K562 (cell line): Measurements from ENCODE around the gene MYO6. TPM values are rescaled to one million over a fixed set of nuclear protein-coding genes. Genes with fewer than 3 reads are reported as not detected.

ENCODE experiments used
- ATAC-seq: fragments of 200-7000 bp; cut with Tn5 transposase; 3 replicates; pipeline ENCODE4 v1.9.1; 2020; ENCODE audit warnings: moderate library complexity
- BruUV-seq: library from RNA; stranded (reverse); fragments of 400-500 nt; replicated peaks from 2 replicates; lab custom pipeline; 2021; lab: Mats Ljungman, UMichigan
- CTCF ChIA-PET: fragments of 300-600 bp; formaldehyde crosslinking; extraction: SDS; loops from one replicate; lab custom pipeline; 2021; ENCODE audit warnings: low intra/inter-chr PET ratio; lab: Yijun Ruan, JAX
- POLR2A ChIA-PET: fragments of 300-600, 350-650 bp; sonication (Branson Sonifier 250); formaldehyde crosslinking; extraction: SDS; loops from one replicate; lab custom pipeline; 2021; ENCODE audit warnings: antibody characterized with exemption, inconsistent platforms; lab: Yijun Ruan, JAX
- DNase-seq, 4 experiments: peaks; one replicate each; pipeline versions ENCODE4 v3.0.0 to v3.0.0-alpha.2; 2011 to 2018; ENCODE audit warnings: low spot score in 3 of 4, mixed read lengths in 3 of 4; ENCODE audit errors: extremely low read depth in 1 of 4
- FAIRE-seq: peaks from 2 replicates; lab custom pipeline; 2011; peaks lifted over from hg19 to GRCh38; lab: Jason Lieb, UNC
- H2AFZ ChIP-seq: 2 replicates; pipeline ENCODE4 v1.6.0; 2011; ENCODE audit warnings: low read depth, low read length, control low read depth, inconsistent platforms
- H3K27ac ChIP-seq: fragments of 200-600 bp; 3 replicates; pipeline ENCODE4 v1.8.0; 2011; ENCODE audit warnings: low read depth, mild to moderate bottlenecking, control low read depth, inconsistent platforms, low read length, moderate library complexity, mixed read lengths; ENCODE audit errors: extremely low read depth
- H3K27me3 ChIP-seq, 2 experiments: fragments of 300-600 bp in 1 of 2; 2 replicates in 1 of 2; 3 replicates in 1 of 2; pipeline versions ENCODE4 v1.6.0 to v1.8.0; 2011; ENCODE audit warnings: inconsistent platforms in 2 of 2, low read length in 2 of 2, mild to moderate bottlenecking in 1 of 2, mixed read lengths in 1 of 2, moderate library complexity in 1 of 2; ENCODE audit not compliant: control insufficient read depth in 2 of 2, insufficient read depth in 2 of 2
- H3K36me3 ChIP-seq: fragments of 300-600 bp; 3 replicates; pipeline ENCODE4 v1.8.0; 2011; ENCODE audit warnings: mild to moderate bottlenecking, low read length, inconsistent platforms; ENCODE audit not compliant: control insufficient read depth, insufficient read depth
- H3K4me1 ChIP-seq, 2 experiments: fragments of 200-600 bp in 1 of 2; replicated peaks in 1 of 2; 2 replicates in 1 of 2; 3 replicates in 1 of 2; pipeline versions ENCODE4 v1.5.1 to v1.8.0; 2011; ENCODE audit warnings: inconsistent platforms in 2 of 2, low read length in 2 of 2, mild to moderate bottlenecking in 1 of 2, mixed read lengths in 1 of 2, moderate library complexity in 1 of 2; ENCODE audit not compliant: control insufficient read depth in 2 of 2, insufficient read depth in 2 of 2
- H3K4me2 ChIP-seq: 2 replicates; pipeline ENCODE4 v1.6.1; 2011; ENCODE audit warnings: low read length, control low read depth, inconsistent platforms, mixed read lengths; ENCODE audit not compliant: insufficient read depth
- H3K4me3 ChIP-seq: fragments of 200-600 bp; sonication (generic), shearing (Covaris generic); 2 replicates; pipeline ENCODE4 v1.5.1; 2016; ENCODE audit warnings: control low read depth, inconsistent platforms
- H3K79me2 ChIP-seq: fragments of 200-600 bp; 3 replicates; pipeline ENCODE4 v1.8.0; 2011; ENCODE audit warnings: low read length, inconsistent platforms; ENCODE audit not compliant: control insufficient read depth, insufficient read depth
- H3K9ac ChIP-seq, 2 experiments: 2 replicates each; pipeline versions ENCODE4 v1.6.0 to v1.6.1; 2011; ENCODE audit warnings: low read depth in 2 of 2, low read length in 2 of 2, control low read depth in 1 of 2, inconsistent platforms in 1 of 2, mild to moderate bottlenecking in 1 of 2, mixed read lengths in 1 of 2; ENCODE audit not compliant: insufficient read depth in 1 of 2
- H3K9me1 ChIP-seq: one replicate; pipeline ENCODE4 v1.6.0; 2011; ENCODE audit warnings: inconsistent platforms, mild to moderate bottlenecking, low read length, moderate library complexity; ENCODE audit not compliant: control insufficient read depth, insufficient read depth
- H3K9me3 ChIP-seq: replicated peaks from 2 replicates; pipeline ENCODE4 v1.5.1; 2011; ENCODE audit warnings: low read depth, low read length, inconsistent platforms; ENCODE audit not compliant: control insufficient read depth, insufficient read depth
- H4K20me1 ChIP-seq: replicated peaks from 2 replicates; pipeline ENCODE4 v1.6.1; 2011; ENCODE audit warnings: low read length, inconsistent platforms, mixed read lengths; ENCODE audit not compliant: control insufficient read depth, insufficient read depth
- RBM25 ChIP-seq: fragments of 200-400 bp; formaldehyde crosslinking; IDR thresholded peaks from 2 replicates; pipeline ENCODE4 v1.6.1; 2018; ENCODE audit warnings: low read length, low read depth, moderate library complexity; ENCODE audit not compliant: severe bottlenecking
- SMARCC2 ChIP-seq: fragments of 450-650 bp; IDR thresholded peaks from 2 replicates; pipeline ENCODE4 v1.6.1; 2017; ENCODE audit warnings: antibody characterized with exemption, moderate library complexity, mild to moderate bottlenecking, low read depth
- ZNF146 ChIP-seq: IDR thresholded peaks from one replicate; pipeline ENCODE4 v1.6.1; 2018; ENCODE audit warnings: missing compliant biosample characterization; ENCODE audit not compliant: unreplicated experiment
- ZNF408 ChIP-seq: fragments of 250-450 bp; sonication (Bioruptor Pico); IDR thresholded peaks from 2 replicates; pipeline ENCODE4 v1.4.0; 2020; ENCODE audit warnings: low read depth, mild to moderate bottlenecking, moderate library complexity
- ZNF592 ChIP-seq: fragments of 450-650 bp; IDR thresholded peaks from 2 replicates; pipeline ENCODE4 v1.6.1; 2017; ENCODE audit warnings: antibody characterized with exemption, mild to moderate bottlenecking
- WGBS: fragments of 100-300 bp; shearing (Covaris generic); methylation state at CpG from one replicate; pipeline ENCODE4 v1.1.6; 2016; ENCODE audit warnings: low coverage, mixed read lengths; ENCODE audit not compliant: insufficient coverage; ENCODE audit errors: missing lambda C conversion rate; 5-methylcytosine and 5-hydroxymethylcytosine counted together
- in situ Hi-C: fragments of 300-500 bp; cut with MboI; formaldehyde crosslinking; loops from 4 replicates; pipeline ENCODE4 v1.15.0; 2018; ENCODE audit warnings: inconsistent platforms, mixed read lengths
- intact Hi-C: fragments of 100-400 bp; cut with micrococcal nuclease; formaldehyde crosslinking; loops from 2 replicates; pipeline ENCODE4 v1.14.2; 2022
- polyA plus RNA-seq, 8 experiments: library from polyadenylated mRNA; depleted of rRNA in 4 of 8; stranded (reverse) in 5 of 8; unstranded in 3 of 8; fragments of >200 nt; fragmentation: Nextera tagmentation in 2 of 8; fragmentation: Illumina TruSeq in 1 of 8; extraction: Ambion mirVana in 2 of 8; extraction: Trizol in 1 of 8; gene quantifications; 2 replicates each; pipeline versions ENCODE4 v1.2.1 to v1.2.3, GENCODE V29; 2011 to 2014; ENCODE audit warnings: inconsistent platforms in 1 of 8, missing spikeins in 1 of 8
- total RNA-seq, 7 experiments: library from RNA; depleted of rRNA in 6 of 7; stranded (reverse); fragments of >200 nt in 6 of 7; fragmentation: Illumina TruSeq in 2 of 7; extraction: Trizol in 2 of 7; gene quantifications; 2 replicates each; pipeline versions ENCODE4 v1.2.1 to v1.2.3, GENCODE V29; 2011 to 2021; ENCODE audit warnings: low replicate concordance in 1 of 7
- TF ChIP-seq, protein P1 (sequence below): sonication (generic); formaldehyde crosslinking; IDR thresholded peaks from 2 replicates; pipeline ENCODE4 v1.4.0; 2020; ENCODE audit warnings: mild to moderate bottlenecking, missing genetic modification reagents
- TF ChIP-seq, protein P2 (sequence below): fragments of 450-650 bp; conservative IDR thresholded peaks from 2 replicates; pipeline ENCODE4 v1.6.1; 2016; ENCODE audit warnings: missing genetic modification characterization, low read depth, mild to moderate bottlenecking, missing compliant biosample characterization, moderate library complexity

Gene MYO6
- total and polyA plus RNA-seq, 9 of the 15 experiments (the other 6 are each of a cell fraction or from before 2014, with no cell fraction given) = 1.3 to 5.5 (median 2.7) TPM

DNA sequence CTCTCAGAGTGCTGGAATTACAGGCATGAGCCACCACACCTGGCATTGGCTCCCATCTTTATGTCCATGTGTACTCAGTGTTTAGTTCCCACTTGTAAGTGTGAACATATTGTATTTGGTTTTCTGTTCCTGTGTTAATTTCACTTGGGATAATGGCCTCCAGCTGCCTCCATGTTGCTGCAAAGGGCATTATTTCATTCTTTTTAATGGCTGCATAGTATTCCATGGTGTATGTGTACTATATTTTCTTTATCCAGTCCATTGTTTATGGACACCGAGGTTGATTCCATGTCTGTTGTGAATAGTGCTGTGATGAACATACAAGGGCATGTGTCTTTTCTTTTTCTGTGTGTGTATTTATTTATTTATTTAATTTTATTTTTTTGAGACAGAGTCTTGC, 47.7 kb downstream of the MYO6 start:
- H3K36me3 ChIP-seq = no peaks in the 10 kb centered on the region
- H3K4me2 ChIP-seq = no peak overlapping the region
- WGBS = 13% methylated on average over 1 of the region's 1 CpG
- no peaks in the 10 kb centered on the region for H3K79me2 ChIP-seq
- H3K27me3 ChIP-seq = no peaks in the 10 kb centered on the region; a peak in 2 of 5 replicates
- H3K9ac ChIP-seq = no peak overlapping the region
- H3K4me3 ChIP-seq = no peak overlapping the region
- H3K4me1 ChIP-seq = no peaks in the 10 kb centered on the region
- POLR2A ChIA-PET = no interaction called here
- TF ChIP-seq ZNF146 = peak; percentile 78
- TF ChIP-seq ZNF408 = no peak
- TF ChIP-seq, all 486 proteins: peak for 1
- H3K9me3 ChIP-seq = no peaks in the 10 kb centered on the region
- no peaks in the 10 kb centered on the region for H3K9me1 ChIP-seq
- FAIRE-seq (peak; percentile 11), ATAC-seq (no peak), DNase-seq (no peak)
- no peak overlapping the region for H3K27ac ChIP-seq
- no peaks in the 10 kb centered on the region for H4K20me1 ChIP-seq
- no TSS peak for BruUV-seq
- H2AFZ ChIP-seq = no peak overlapping the region
- intact Hi-C loops = no loop called here
- CTCF ChIA-PET = no interaction called here
- in situ Hi-C loops = no loop called here

- Histone ChIP-seq H3K79me2 (no peaks in the 10 kb centered on the region), H3K4me1 (no peaks in the 10 kb centered on the region), H3K4me3 (no peak overlapping the region), H2AFZ (no peak overlapping the region), H3K9me1 (no peaks in the 10 kb centered on the region), H3K27me3 (no peaks in the 10 kb centered on the region; a peak in 1 of 5 replicates), H4K20me1 (no peaks in the 10 kb centered on the region), H3K9me3 (no peaks in the 10 kb centered on the region), H3K27ac (no peak overlapping the region), H3K9ac (no peak overlapping the region), H3K4me2 (no peak overlapping the region), H3K36me3 (no peaks in the 10 kb centered on the region)
- BruUV-seq = no TSS peak
- WGBS = 21% methylated on average over 4 of the region's 4 CpGs
- FAIRE-seq (no peak), ATAC-seq (no peak), DNase-seq (no peak)
- intact Hi-C loops = no loop called here
- POLR2A ChIA-PET = no interaction called here
- CTCF ChIA-PET = no interaction called here
- in situ Hi-C loops = no loop called here
- TF ChIP-seq, protein P1, sequence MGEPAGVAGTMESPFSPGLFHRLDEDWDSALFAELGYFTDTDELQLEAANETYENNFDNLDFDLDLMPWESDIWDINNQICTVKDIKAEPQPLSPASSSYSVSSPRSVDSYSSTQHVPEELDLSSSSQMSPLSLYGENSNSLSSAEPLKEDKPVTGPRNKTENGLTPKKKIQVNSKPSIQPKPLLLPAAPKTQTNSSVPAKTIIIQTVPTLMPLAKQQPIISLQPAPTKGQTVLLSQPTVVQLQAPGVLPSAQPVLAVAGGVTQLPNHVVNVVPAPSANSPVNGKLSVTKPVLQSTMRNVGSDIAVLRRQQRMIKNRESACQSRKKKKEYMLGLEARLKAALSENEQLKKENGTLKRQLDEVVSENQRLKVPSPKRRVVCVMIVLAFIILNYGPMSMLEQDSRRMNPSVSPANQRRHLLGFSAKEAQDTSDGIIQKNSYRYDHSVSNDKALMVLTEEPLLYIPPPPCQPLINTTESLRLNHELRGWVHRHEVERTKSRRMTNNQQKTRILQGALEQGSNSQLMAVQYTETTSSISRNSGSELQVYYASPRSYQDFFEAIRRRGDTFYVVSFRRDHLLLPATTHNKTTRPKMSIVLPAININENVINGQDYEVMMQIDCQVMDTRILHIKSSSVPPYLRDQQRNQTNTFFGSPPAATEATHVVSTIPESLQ (CRISPR knock-in tag) = no peak
- TF ChIP-seq ZNF592 (no peak), SMARCC2 (no peak), RBM25 (no peak)
- TF ChIP-seq, protein P2, sequence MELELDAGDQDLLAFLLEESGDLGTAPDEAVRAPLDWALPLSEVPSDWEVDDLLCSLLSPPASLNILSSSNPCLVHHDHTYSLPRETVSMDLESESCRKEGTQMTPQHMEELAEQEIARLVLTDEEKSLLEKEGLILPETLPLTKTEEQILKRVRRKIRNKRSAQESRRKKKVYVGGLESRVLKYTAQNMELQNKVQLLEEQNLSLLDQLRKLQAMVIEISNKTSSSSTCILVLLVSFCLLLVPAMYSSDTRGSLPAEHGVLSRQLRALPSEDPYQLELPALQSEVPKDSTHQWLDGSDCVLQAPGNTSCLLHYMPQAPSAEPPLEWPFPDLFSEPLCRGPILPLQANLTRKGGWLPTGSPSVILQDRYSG (tag) = no peak
Observed at GRCh38 chr6:75800133-75800532, 51.1 kb downstream of the MYO6 start.
